Measurements from ENCODE around the gene CSNK1A1. TPM values are rescaled to one million over a fixed set of nuclear protein-coding genes. Genes with fewer than 3 reads are reported as not detected.
"Not testable (repeated sequence)": the region's sequence is repeated elsewhere in the genome, so short reads cannot be mapped to it uniquely, and the experiment has no call there.

CSNK1A1 gene
- total RNA-seq, 1 experiment from 2014 or later, result 205 TPM

DNA sequence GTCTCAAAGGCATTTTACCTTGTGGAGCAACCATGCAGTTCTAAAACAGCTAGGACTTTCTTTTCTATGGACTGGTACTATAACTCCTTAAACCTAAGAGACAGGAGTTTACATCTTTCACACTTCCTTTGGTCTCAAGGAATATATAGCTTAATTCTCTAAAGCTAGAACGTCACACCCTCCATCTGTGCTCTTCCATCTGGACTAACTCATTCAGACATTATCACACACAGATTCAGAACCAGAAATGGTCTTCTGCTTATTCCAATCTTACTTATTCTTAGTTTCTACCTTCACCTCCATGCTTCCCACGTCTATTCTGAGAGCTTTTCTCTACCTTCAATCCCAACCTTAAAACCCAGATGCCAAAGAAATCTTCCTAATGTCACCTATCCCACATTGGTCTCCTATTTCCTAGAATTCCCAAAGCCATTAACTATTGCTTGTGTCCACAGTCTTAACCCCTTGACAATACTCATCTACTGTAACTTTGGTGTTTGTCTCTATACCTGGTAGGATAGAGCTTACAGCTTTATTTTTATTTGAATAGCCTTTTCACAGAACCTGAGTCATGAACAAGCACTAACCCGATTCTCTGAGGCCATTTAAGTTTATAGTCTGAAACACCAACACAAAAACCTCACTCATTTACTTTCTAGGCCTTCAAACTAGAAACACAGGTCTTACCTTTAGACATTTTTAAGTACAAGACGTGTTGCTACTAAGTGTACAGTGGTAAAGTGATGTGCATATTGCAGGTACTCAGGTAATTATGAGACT, 22.8 kb downstream of the CSNK1A1 start:
- peaks cover 44% of the 10 kb centered on the region for H3K36me3 ChIP-seq

DNA sequence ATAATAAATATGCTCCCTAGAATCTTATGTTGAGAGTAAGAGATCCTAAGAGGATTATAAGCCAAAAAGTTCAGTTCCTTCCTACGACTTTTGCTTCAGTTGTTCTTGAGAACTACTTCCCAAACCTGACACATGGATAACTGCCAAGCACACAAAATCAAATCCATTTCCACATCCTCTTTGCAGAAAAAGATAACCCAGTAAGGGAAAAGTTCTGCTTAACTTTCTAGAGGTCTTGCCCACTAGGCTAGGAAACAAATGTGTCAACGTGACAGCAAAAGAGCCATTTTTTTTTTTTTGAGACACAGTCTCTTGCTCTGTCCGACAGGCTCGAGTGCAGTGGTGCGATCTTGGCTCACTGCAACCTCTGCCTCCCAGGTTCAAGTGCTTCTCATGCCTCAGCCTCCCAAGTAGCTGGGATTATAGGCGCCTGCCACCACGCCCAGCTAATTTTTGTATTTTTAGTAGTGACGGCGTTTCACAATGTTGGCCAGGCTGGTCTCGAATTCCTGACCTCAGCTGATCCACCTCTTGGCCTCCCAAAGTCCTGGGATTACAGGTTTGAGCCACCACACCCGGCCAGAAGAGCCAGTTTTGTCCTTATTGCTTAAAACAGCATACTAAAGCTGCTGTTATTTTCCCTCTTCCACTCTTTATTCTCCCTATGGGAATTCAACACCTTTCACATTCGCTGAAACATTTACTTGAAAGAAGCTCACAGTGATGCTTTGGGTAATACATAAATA, 24.2 kb downstream of the CSNK1A1 start:
- no peak overlapping the region for H3K4me3 ChIP-seq
- no peaks in the 10 kb centered on the region for H3K4me1 ChIP-seq
- H3K9me3 ChIP-seq (replicated peaks), result no peaks in the 10 kb centered on the region
- H3K27me3 ChIP-seq, result no peaks in the 10 kb centered on the region
- H3K36me3 ChIP-seq, result peaks cover 49% of the 10 kb centered on the region
- no peak overlapping the region for H3K27ac ChIP-seq
- no peak for DNase-seq

More for the DNA sequence above, 22.8 kb downstream of the CSNK1A1 start:
- no peak overlapping the region for H3K4me3 ChIP-seq
- no peak for DNase-seq
- H3K9me3 ChIP-seq (replicated peaks), result no peaks in the 10 kb centered on the region
- no peak overlapping the region for H3K27ac ChIP-seq
- H3K27me3 ChIP-seq, result no peaks in the 10 kb centered on the region
- no peaks in the 10 kb centered on the region for H3K4me1 ChIP-seq

- peaks cover 72% of the 10 kb centered on the region for H3K36me3 ChIP-seq
- H3K27me3 ChIP-seq, result no peaks in the 10 kb centered on the region
- H3K4me3 ChIP-seq, result no peak overlapping the region
- no peak overlapping the region for H3K27ac ChIP-seq
- DNase-seq, result no peak
- H3K9me3 ChIP-seq (replicated peaks), result no peaks in the 10 kb centered on the region
- H3K4me1 ChIP-seq, result no peaks in the 10 kb centered on the region
These were observed 29.2 kb downstream of the CSNK1A1 start for GRCh38 chr5:149521739-149522685.

GRCh38 chr5:149519601-149520000, 31.6 kb downstream of the CSNK1A1 start:
- Histone ChIP-seq H3K4me3 (no peak overlapping the region), H3K27ac (no peak overlapping the region), H3K27me3 (no peaks in the 10 kb centered on the region), H3K36me3 (peaks cover 89% of the 10 kb centered on the region), H3K4me1 (no peaks in the 10 kb centered on the region; the same call in 1 of the 2 replicates), H3K9me3 (replicated peaks) (no peaks in the 10 kb centered on the region)
- DNase-seq, result no peak

DNA sequence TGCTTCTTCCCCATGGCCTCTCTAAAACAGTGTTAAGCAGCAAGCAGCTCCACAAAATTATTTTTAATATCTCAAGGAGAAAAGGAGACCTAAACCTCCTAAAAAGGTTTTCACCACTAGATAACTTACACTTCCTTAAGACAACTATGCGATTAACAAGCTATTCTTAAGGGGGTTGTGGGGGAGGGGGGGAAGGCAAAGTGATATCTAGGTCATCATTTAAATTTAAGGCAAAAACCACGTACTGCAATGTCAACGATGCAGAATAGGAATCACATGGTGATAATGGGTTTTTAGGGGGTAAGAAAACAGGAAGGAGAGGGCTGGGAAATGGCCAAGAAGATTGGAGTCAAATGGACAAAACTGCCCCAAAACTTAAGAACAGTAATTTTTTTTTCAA, 32.6 kb downstream of the CSNK1A1 start:
- no peak for DNase-seq
- H3K36me3 ChIP-seq, result peaks cover 87% of the 10 kb centered on the region
- H3K27me3 ChIP-seq, result no peaks in the 10 kb centered on the region
- H3K4me3 ChIP-seq, result no peak overlapping the region
- no peaks in the 10 kb centered on the region for H3K9me3 ChIP-seq (replicated peaks)
- H3K27ac ChIP-seq, result no peak overlapping the region
- peaks cover 2% of the 10 kb centered on the region; the same call in 1 of the 2 replicates for H3K4me1 ChIP-seq

DNA sequence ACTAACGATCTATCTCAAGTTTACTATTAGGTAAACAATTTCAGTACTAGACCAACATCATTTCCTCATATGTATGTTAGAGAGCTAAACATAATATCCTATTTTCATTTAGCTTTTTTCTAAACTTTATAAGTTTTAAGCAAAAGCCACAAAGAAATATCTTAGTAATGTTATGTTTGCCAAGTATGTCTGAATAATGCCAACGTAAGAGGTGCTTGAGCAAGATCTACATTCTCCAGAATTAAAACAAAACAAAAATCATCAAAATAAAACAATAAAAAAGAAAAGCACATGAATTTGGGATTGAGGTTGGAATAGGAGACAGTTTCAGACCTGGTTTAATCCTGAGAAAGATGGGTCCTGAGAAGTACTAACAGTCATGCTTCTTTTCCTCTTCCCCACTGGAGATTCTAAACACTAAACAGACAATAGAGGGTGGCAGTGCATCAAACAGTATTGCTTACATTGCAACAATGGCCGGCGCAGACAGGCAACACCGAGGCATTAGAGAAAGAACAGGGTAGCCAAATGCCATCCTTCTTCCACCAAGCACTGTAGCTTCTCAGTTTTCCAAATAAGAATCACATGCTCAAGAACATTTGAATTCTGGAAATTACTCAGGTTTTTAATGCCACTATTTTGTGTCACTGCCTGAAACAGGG, 33.6 kb downstream of the CSNK1A1 start:
- Histone ChIP-seq H3K9me3 (replicated peaks) (no peaks in the 10 kb centered on the region), H3K27ac (no peak overlapping the region), H3K36me3 (peaks cover 84% of the 10 kb centered on the region), H3K27me3 (no peaks in the 10 kb centered on the region), H3K4me1 (peaks cover 2% of the 10 kb centered on the region; the same call in 1 of the 2 replicates), H3K4me3 (no peak overlapping the region)
- no peak for DNase-seq

DNA sequence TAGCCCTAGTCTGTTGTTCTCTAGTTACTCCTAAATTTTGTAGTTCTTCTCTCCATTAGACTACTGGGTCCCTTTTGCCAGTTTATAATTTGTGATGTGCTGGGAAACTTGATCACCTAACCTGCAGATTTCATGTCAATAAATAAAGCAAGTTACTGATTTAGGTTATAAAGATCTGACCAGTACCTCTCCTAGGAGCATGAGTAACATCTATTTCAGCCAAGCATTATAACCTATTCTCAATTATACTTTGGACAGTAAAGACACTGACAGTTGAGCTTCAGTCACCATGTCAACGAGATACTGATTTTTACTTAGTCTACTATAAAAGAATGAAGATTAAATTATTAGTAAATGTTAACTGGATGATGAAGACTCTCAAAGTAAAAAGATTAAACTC, 36.7 kb downstream of the CSNK1A1 start:
- H3K36me3 ChIP-seq, result peaks cover 86% of the 10 kb centered on the region
- H3K27me3 ChIP-seq, result no peaks in the 10 kb centered on the region
- DNase-seq, result no peak
- no peaks in the 10 kb centered on the region for H3K9me3 ChIP-seq (replicated peaks)
- peaks cover 2% of the 10 kb centered on the region; the same call in 1 of the 2 replicates for H3K4me1 ChIP-seq
- H3K4me3 ChIP-seq, result no peak overlapping the region
- H3K27ac ChIP-seq, result no peak overlapping the region

DNA sequence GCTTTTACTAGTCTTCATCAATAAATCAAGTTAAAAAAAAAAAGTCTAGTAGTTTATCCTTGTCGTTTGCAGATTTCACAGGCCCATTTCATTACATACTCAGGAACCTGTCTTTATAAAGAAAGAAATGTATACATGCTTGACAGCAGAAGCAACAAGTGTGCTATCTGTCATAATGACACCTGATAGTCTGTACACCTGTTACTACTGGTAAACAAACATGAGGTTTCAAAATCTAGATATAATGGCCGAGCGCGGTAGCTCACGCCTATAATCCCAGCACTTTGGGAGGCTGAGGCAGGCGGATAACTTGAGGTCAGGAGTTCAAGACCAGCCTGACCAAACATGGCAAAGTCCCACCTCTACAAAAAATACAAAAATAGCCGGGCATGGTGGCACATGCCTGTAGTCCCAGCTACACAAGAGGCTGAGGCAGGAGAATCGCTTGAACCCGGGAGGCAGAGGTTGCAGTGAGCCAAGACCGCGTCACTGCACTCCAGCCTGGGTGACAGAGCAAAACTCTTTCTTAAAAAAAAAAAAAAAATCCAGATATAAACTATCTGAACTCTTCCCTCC, 37.8 kb downstream of the CSNK1A1 start:
- H3K36me3 ChIP-seq, result peaks cover 88% of the 10 kb centered on the region
- DNase-seq; H3K27me3 ChIP-seq; H3K27ac ChIP-seq; H3K4me3 ChIP-seq; H3K9me3 ChIP-seq (replicated peaks); H3K4me1 ChIP-seq: not testable (repeated sequence)

DNA sequence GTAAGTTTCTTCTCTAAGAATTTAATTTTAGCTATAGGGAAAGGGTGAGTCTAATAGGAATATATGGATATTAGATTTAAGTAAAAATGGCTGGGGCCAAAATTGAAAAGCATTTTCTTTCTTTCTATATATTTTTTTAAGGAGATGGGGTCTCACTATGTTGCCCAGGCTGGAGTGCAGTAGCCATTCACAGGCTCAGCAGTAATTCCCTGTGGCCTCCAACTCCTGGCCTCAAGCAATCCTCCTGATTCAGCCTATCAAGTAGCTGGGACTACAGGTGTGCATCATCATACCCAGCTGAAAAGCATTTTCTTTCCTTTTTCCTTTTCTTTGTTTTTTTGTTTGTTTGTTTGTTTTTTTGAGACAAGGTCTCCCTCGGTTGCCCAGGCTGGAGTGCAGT, 41.1 kb downstream of the CSNK1A1 start:
- Histone ChIP-seq H3K9me3 (replicated peaks) (no peaks in the 10 kb centered on the region), H3K27me3 (no peaks in the 10 kb centered on the region), H3K36me3 (peaks cover 90% of the 10 kb centered on the region), H3K27ac (no peak overlapping the region), H3K4me1 (0 out of 2 replicates have a peak, but pooled peaks cover 2% of the 10 kb centered on the region), H3K4me3 (no peak overlapping the region)
- no peak for DNase-seq

DNA sequence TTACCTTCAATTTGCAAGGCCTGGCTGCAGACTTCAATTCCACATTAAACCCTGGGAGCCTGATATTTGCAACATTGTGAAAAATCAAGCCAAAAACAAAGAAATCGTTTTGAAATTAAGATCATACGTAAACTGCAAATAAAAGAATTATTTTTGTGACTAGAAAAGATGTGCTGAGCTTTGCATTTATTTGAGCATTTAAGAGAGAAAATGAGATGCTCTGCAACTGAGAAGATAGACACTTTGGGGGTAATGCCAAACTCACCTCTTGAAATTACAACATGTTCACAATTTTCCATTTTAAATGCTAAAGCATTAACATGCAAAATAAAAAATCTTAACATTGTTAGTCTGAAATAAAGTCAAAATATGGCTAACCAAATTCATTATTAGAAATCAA, 46.6 kb downstream of the CSNK1A1 start:
- H3K27ac ChIP-seq, result no peak overlapping the region
- H3K4me3 ChIP-seq, result no peak overlapping the region
- no peaks in the 10 kb centered on the region for H3K27me3 ChIP-seq
- DNase-seq, result no peak
- peaks cover 86% of the 10 kb centered on the region for H3K36me3 ChIP-seq
- H3K9me3 ChIP-seq (replicated peaks), result no peaks in the 10 kb centered on the region
- H3K4me1 ChIP-seq, result no peaks in the 10 kb centered on the region

DNA sequence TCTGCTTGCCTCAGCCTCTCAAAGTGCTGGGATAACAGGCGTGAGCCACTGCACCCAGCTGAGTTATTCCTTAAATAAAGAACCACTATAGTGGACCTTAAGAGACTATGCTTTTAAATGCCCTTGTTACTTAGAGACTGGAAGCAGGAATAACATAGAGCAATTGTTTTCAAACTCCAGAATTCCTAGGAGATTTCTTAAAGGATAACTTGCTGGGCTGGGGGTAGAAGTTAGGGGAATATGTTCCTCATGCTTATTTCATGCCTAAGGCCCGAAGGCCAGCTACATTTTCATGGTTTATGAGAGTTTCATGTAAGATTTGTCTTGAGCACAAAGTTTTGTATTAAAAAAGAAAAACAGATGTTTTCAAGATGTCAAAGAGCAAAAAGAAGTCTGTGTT, 48.2 kb downstream of the CSNK1A1 start:
- Histone ChIP-seq H3K36me3 (peaks cover 86% of the 10 kb centered on the region), H3K4me1 (no peaks in the 10 kb centered on the region), H3K27me3 (no peaks in the 10 kb centered on the region)

DNA sequence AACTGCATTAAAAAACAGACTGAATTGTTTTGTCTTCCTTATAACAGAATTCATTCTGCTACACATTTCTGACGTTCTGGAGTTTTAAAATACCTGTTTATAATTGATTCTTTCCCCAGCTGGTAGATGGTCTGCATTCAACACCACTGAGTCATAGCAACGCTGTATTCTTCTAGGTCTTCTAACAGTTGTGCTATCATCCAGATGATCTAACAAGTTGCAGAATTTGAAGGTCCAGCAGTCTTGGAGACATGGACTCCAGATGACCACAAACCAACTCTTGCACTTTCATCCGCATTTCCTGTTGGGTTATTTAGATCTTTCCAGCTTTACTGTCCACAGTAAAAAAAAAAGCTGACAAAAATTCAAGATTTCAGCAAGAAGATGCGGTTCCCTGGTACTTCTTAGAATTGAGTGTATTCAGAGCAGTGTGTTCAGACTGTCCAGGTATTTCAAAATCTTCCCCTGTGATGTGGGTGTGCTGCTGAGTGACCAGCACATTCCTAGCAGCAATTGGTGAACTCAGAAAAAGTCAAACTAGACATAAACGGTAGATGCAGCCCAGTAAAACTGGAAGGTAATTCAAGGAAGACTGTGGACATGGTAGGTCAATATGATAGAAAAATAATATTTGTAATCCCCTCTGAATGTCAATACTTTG, 50.2 kb downstream of the CSNK1A1 start:
- H3K36me3 ChIP-seq, result peaks cover 81% of the 10 kb centered on the region
- no peaks in the 10 kb centered on the region for H3K27me3 ChIP-seq
- no peak overlapping the region for H3K27ac ChIP-seq
- no peaks in the 10 kb centered on the region for H3K9me3 ChIP-seq (replicated peaks)
- no peak for DNase-seq
- H3K4me1 ChIP-seq, result no peaks in the 10 kb centered on the region
- no peak overlapping the region for H3K4me3 ChIP-seq

More for the DNA sequence above, 48.2 kb downstream of the CSNK1A1 start:
- Histone ChIP-seq H3K9me3 (replicated peaks) (no peaks in the 10 kb centered on the region), H3K27ac (no peak overlapping the region), H3K4me3 (no peak overlapping the region)
- no peak for DNase-seq

- Histone ChIP-seq H3K27ac (no peak overlapping the region), H3K9me3 (replicated peaks) (no peaks in the 10 kb centered on the region; the same call in 1 of the 2 replicates), H3K27me3 (no peaks in the 10 kb centered on the region), H3K4me3 (no peak overlapping the region), H3K4me1 (no peaks in the 10 kb centered on the region), H3K36me3 (peaks cover 77% of the 10 kb centered on the region)
- no peak for DNase-seq
These were observed 52.4 kb downstream of the CSNK1A1 start for GRCh38 chr5:149498724-149499336.

All from SJCRH30 (cell line).